SK-N-SH (cell line): ENCODE measurements around the gene FOXF1. TPM values are rescaled to one million over a fixed set of nuclear protein-coding genes. Genes with fewer than 3 reads are reported as not detected.
A peak's percentile ranks its signal among the peaks of the same experiment; 100 is the strongest.

ENCODE experiments used
- CTCF ChIA-PET: fragments of 300-600, 350-600 bp; formaldehyde crosslinking; extraction: SDS; loops from one replicate; lab custom pipeline; 2021; lab: Yijun Ruan, JAX
- POLR2A ChIA-PET: fragments of 350-600 bp; sonication (Branson Sonifier 250); formaldehyde crosslinking; extraction: SDS; loops from one replicate; lab custom pipeline; 2020; ENCODE audit warnings: antibody characterized with exemption, inconsistent platforms; lab: Yijun Ruan, JAX
- DNase-seq: peaks from one replicate; pipeline ENCODE4 v3.0.0; 2012
- H2AFZ ChIP-seq: fragments of 200-600 bp; sonication (generic); 2 replicates; pipeline ENCODE4 v1.8.1; 2016; ENCODE audit warnings: antibody characterized with exemption, mild to moderate bottlenecking, low read depth
- H3F3A ChIP-seq: fragments of 200-600 bp; sonication (generic); replicated peaks from 2 replicates; pipeline ENCODE3; 2016; ENCODE audit warnings: antibody characterized with exemption, mild to moderate bottlenecking; ENCODE audit not compliant: insufficient read depth
- H3K27ac ChIP-seq, 2 experiments: fragments of 200-500 bp in 1 of 2; fragments of 200-600 bp in 1 of 2; sonication (Bioruptor generic) in 1 of 2; sonication (generic), shearing (Covaris generic) in 1 of 2; 2 replicates each; pipeline versions ENCODE4 v1.5.1 to v1.6.1; 2014 to 2016; ENCODE audit warnings: low read depth in 2 of 2, inconsistent platforms in 1 of 2, low read length in 1 of 2, mild to moderate bottlenecking in 1 of 2, mixed read lengths in 1 of 2
- H3K27me3 ChIP-seq: fragments of 200-600 bp; sonication (generic), shearing (Covaris generic); 2 replicates; pipeline ENCODE4 v1.6.1; 2016; ENCODE audit warnings: mixed run types; ENCODE audit not compliant: insufficient read depth
- H3K36me3 ChIP-seq, 2 experiments: fragments of 200-500 bp in 1 of 2; fragments of 200-600 bp in 1 of 2; sonication (Bioruptor generic) in 1 of 2; sonication (generic) in 1 of 2; replicated peaks in 1 of 2; 2 replicates each; pipeline versions ENCODE3 to v1.5.1; 2014 to 2016; ENCODE audit warnings: low read length in 1 of 2, mild to moderate bottlenecking in 1 of 2; ENCODE audit not compliant: insufficient read depth in 2 of 2, control insufficient read depth in 1 of 2
- H3K4me1 ChIP-seq, 2 experiments: fragments of 200-500 bp in 1 of 2; fragments of 200-600 bp in 1 of 2; sonication (Bioruptor generic) in 1 of 2; sonication (generic), shearing (Covaris generic) in 1 of 2; 2 replicates each; pipeline versions ENCODE4 v1.5.1 to v1.6.1; 2014 to 2016; ENCODE audit warnings: low read depth in 1 of 2, low read length in 1 of 2, mixed run types in 1 of 2; ENCODE audit not compliant: insufficient read depth in 2 of 2, control insufficient read depth in 1 of 2
- H3K4me2 ChIP-seq: fragments of 200-600 bp; sonication (generic), shearing (Covaris generic); 2 replicates; pipeline ENCODE4 v1.6.1; 2017; ENCODE audit warnings: mixed run types
- H3K4me3 ChIP-seq, 2 experiments: fragments of 200-500 bp in 1 of 2; fragments of 200-600 bp in 1 of 2; sonication (Bioruptor generic) in 1 of 2; sonication (generic), shearing (Covaris generic) in 1 of 2; 2 replicates each; pipeline versions ENCODE4 v1.5.1 to v1.8.1; 2014 to 2016; ENCODE audit warnings: low read depth in 2 of 2, inconsistent platforms in 1 of 2, low read length in 1 of 2, mild to moderate bottlenecking in 1 of 2, mixed read lengths in 1 of 2, moderate library complexity in 1 of 2
- H3K79me2 ChIP-seq: fragments of 200-600 bp; sonication (generic); 2 replicates; pipeline ENCODE4 v1.8.1; 2017; ENCODE audit warnings: mild to moderate bottlenecking; ENCODE audit not compliant: insufficient read depth
- H3K9ac ChIP-seq: fragments of 200-600 bp; sonication (generic); 2 replicates; pipeline ENCODE4 v1.6.1; 2017; ENCODE audit warnings: mixed run types
- H3K9me2 ChIP-seq: fragments of 200-600 bp; sonication (generic); 2 replicates; pipeline ENCODE4 v1.6.1; 2017; ENCODE audit warnings: mixed run types
- H3K9me3 ChIP-seq: fragments of 200-600 bp; sonication (generic); 2 replicates; pipeline ENCODE4 v1.6.1; 2017; ENCODE audit warnings: mixed run types, mild to moderate bottlenecking, moderate library complexity
- H4K20me1 ChIP-seq: fragments of 200-600 bp; sonication (generic); 2 replicates; pipeline ENCODE4 v1.6.1; 2017; ENCODE audit warnings: mild to moderate bottlenecking, mixed run types; ENCODE audit not compliant: insufficient read depth
- EP300 ChIP-seq, 2 experiments: IDR thresholded peaks; 2 replicates each; pipeline versions ENCODE4 v1.4.0 to v1.6.1; 2012; ENCODE audit warnings: borderline replicate concordance in 1 of 2, low read depth in 1 of 2, low read length in 1 of 2
- EZH2phosphoT487 ChIP-seq: fragments of 200-600 bp; sonication (generic); IDR thresholded peaks from 2 replicates; pipeline ENCODE4 v1.6.1; 2017; ENCODE audit warnings: low read depth, mixed run types, mild to moderate bottlenecking, antibody characterized with exemption, moderate library complexity, borderline replicate concordance
- GABPA ChIP-seq: IDR thresholded peaks from 2 replicates; pipeline ENCODE4 v1.4.0; 2012; ENCODE audit warnings: low read depth, mild to moderate bottlenecking
- JUND ChIP-seq: IDR thresholded peaks from 2 replicates; pipeline ENCODE4 v1.4.0; 2012
- MAX ChIP-seq: IDR thresholded peaks from 2 replicates; pipeline ENCODE4 v1.4.0; 2012; ENCODE audit warnings: low read depth
- MXI1 ChIP-seq: IDR thresholded peaks from 2 replicates; pipeline ENCODE4 v1.6.1; 2012; ENCODE audit warnings: mild to moderate bottlenecking, low read depth, low read length, improper control_type of control experiment
- SIN3A ChIP-seq: IDR thresholded peaks from 2 replicates; pipeline ENCODE4 v1.6.1; 2012; ENCODE audit warnings: low read depth, mild to moderate bottlenecking, low read length, moderate library complexity, borderline replicate concordance
- USF2 ChIP-seq: fragments of 150-350 bp; IDR thresholded peaks from 2 replicates; pipeline ENCODE4 v1.6.1; 2017; ENCODE audit warnings: antibody characterized with exemption, low read length, low read depth, borderline replicate concordance
- WGBS: methylation state at CpG from one replicate; pipeline ENCODE4 v1.1.6; 2017; ENCODE audit warnings: low lambda C conversion rate; 5-methylcytosine and 5-hydroxymethylcytosine counted together
- polyA plus RNA-seq, 3 experiments: library from polyadenylated mRNA; depleted of rRNA; stranded (reverse); fragments of >200 nt; gene quantifications; 2 replicates each; pipeline ENCODE4 v1.2.3, GENCODE V29; 2012
- TF ChIP-seq, protein P1 (sequence below): fragments of 200-600 bp; sonication (generic); IDR thresholded peaks from 2 replicates; pipeline ENCODE4 v1.6.1; 2017; ENCODE audit warnings: antibody characterized with exemption, mild to moderate bottlenecking, moderate library complexity

Gene FOXF1
- polyA plus RNA-seq, 1 of the 3 experiments (the other 2 are of a cell fraction), result 0.02 TPM

DNA sequence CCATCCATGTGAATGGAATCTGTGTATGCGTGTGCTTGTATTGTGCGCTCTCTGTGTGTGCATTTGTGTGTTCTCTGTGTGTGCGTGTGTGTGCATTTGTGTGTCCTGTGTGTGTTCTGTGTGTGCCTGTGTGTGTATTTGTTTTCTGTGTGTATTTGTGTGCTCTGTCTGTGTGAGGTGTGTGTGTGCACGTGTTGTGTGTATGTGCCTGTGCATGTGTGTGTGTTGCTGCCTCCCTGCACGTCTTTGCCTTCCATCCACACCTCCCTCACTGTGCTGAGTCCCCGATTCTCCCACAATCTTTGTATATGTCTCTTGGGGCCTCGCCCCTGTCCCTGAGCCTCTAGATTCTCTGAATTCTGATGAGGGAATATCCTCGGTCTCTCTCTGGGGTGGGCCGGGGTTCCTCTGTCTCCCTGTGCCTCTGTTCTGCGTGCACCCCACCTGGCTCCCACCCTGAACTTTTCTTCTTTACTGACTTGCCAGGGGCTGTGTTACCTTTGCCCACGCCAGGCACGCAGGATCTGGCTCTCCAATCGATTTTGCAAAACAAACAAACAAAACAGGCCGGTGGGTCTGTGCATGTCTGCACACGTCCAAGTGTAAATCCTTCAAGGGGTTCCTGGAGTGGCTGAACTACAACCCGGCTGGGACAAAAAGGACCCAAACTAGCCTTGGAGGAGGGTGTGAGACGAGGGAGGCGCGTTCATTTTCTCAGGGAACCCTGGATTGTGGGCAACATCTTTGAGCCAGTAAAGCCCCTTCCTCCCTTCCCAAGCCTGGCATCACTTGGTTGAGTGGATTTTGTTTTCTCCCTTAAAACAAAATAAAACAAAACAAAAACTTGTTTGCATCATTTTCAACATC, 8.1 kb upstream of the FOXF1 start:
- Histone ChIP-seq H3K79me2 (no peaks in the 10 kb centered on the region), H3K4me3 (no peak overlapping the region), H3K9me2 (no peaks in the 10 kb centered on the region), H4K20me1 (0 out of 2 replicates have a peak, but pooled peaks cover 21% of the 10 kb centered on the region), H3K9me3 (no peaks in the 10 kb centered on the region), H3K4me2 (no peak overlapping the region), H3F3A (no peaks in the 10 kb centered on the region), H3K27ac (no peak overlapping the region), H3K9ac (no peak overlapping the region), H3K4me1 (no peaks in the 10 kb centered on the region), H3K27me3 (peaks cover 96% of the 10 kb centered on the region), H2AFZ (no peak overlapping the region), H3K36me3 (no peaks in the 10 kb centered on the region)
- TF ChIP-seq USF2 (no peak), EP300 (IDR thresholded peaks at IDR 0.05; ENCODE audit: borderline replicate concordance in 1 of 2, low read depth in 1 of 2, low read length in 1 of 2) (no peak), MXI1 (no peak)
- ChIA-PET CTCF (interaction anchor here (4.1 kb wide), 1 partner anchor 16 kb away, joined by 24 read pairs; no protein-coding TSS in a partner anchor), POLR2A (no interaction called here)
- WGBS, result 6% methylated on average over 19 of the region's 19 CpGs
- DNase-seq, result no peak

GRCh38 chr16:86502856-86503748, 7.2 kb upstream of the FOXF1 start:
- no peaks in the 10 kb centered on the region for H3K79me2 ChIP-seq
- H2AFZ ChIP-seq, result no peak overlapping the region
- H3K9me2 ChIP-seq, result no peaks in the 10 kb centered on the region
- no peaks in the 10 kb centered on the region for H3K9me3 ChIP-seq
- DNase-seq, result no peak
- TF ChIP-seq GABPA, result no peak
- no peak for TF ChIP-seq JUND
- TF ChIP-seq MAX, result no peak
- no peak for TF ChIP-seq SIN3A
- TF ChIP-seq, protein P1, sequence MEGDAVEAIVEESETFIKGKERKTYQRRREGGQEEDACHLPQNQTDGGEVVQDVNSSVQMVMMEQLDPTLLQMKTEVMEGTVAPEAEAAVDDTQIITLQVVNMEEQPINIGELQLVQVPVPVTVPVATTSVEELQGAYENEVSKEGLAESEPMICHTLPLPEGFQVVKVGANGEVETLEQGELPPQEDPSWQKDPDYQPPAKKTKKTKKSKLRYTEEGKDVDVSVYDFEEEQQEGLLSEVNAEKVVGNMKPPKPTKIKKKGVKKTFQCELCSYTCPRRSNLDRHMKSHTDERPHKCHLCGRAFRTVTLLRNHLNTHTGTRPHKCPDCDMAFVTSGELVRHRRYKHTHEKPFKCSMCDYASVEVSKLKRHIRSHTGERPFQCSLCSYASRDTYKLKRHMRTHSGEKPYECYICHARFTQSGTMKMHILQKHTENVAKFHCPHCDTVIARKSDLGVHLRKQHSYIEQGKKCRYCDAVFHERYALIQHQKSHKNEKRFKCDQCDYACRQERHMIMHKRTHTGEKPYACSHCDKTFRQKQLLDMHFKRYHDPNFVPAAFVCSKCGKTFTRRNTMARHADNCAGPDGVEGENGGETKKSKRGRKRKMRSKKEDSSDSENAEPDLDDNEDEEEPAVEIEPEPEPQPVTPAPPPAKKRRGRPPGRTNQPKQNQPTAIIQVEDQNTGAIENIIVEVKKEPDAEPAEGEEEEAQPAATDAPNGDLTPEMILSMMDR, result no peak
- peak; percentile 61; the same call in 1 of the 2 replicates for TF ChIP-seq EZH2phosphoT487
- ChIA-PET POLR2A (no interaction called here), CTCF (interaction anchor here (1.4 kb wide), 1 partner anchor 15 kb away, joined by 3 read pairs; no protein-coding TSS in a partner anchor)
- no peaks in the 10 kb centered on the region for H3K4me1 ChIP-seq
- H3K4me3 ChIP-seq, result no peak overlapping the region
- no peak overlapping the region for H3K27ac ChIP-seq
- H3K4me2 ChIP-seq, result no peak overlapping the region
- H3K9ac ChIP-seq, result no peak overlapping the region
- H3K36me3 ChIP-seq, result no peaks in the 10 kb centered on the region
- peaks cover 97% of the 10 kb centered on the region for H3K27me3 ChIP-seq
- 0 out of 2 replicates have a peak, but pooled peaks cover 26% of the 10 kb centered on the region for H4K20me1 ChIP-seq
- no peaks in the 10 kb centered on the region for H3F3A ChIP-seq
- 5% methylated on average over 22 of the region's 22 CpGs for WGBS
